Cardiac atrium fibroblast (primary cell): ENCODE results near the gene HPSE2. TPM values are rescaled to one million over a fixed set of nuclear protein-coding genes. Genes with fewer than 3 reads are reported as not detected.

Source experiments
- total RNA-seq: library from RNA; depleted of rRNA; stranded (reverse); fragments of >200 nt; gene quantifications from 2 replicates; pipeline ENCODE4 v1.2.3, GENCODE V29; 2015

HPSE2 gene
- not detected in 2 replicates for total RNA-seq

GRCh38 chr10:99235658-99236626 lies at the start of gene HPSE2:
HPSE2 (minus strand) TSS chr10:99235852.

GRCh38 chr10:98446661-98447221 lies 788.9 kb downstream of the HPSE2 start, which contains the start of gene HPS1:
HPS1 (minus strand) TSS chr10:98446935; CDS start chr10:98443240, 3,695 bp downstream.

DNA sequence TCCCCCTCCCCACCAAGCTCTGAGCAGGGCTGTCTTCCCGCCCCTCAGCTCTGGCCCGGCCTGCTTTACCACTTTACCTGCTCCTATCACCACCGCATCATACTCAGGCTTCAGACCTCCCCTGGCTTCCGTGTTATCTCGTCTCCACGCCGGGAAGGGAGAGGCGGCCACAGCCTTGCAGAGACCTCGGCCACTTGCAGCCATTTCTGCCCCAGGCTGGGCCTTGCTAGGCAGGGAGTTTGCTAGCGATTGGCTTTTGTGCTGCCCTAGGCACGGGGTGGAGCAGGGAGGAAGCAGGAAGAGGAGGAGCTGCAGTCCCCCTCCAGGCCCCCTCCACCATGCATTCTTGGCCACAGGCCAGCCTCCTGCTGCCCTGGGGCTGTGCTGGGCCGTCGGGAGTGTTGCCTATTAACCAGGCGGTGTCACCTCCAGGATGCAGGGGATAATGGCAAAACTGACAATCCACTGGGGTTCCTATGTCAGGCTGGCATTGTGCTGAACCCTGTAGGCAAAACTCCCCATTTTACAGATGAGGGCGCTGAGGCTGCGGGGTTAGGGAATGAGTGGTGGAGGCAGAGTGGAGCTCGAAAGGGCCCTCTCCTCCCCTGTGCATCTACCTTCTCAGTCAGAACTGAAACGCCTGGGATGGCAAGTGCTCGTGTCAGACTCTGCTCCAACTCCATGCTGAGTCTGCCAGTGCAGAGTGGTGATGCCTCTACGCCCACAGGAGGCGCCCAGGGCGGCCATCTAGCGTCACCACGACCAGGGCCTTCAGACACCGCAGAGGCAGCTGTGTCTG lies 820.5 kb downstream of the HPSE2 start, which contains the start of gene PYROXD2:
PYROXD2 (minus strand) TSS at position 251 of the 799 bp plus-strand sequence; CDS start at position 204, 47 bp downstream.

Other genes with a start within 250 kb of the HPSE2 start
- 0.16 and 0.54 TPM in 2 replicates for gene CNNM1, start 93.5 kb upstream of the HPSE2 start, total RNA-seq
- 27.1 and 27.3 TPM in 2 replicates for gene GOT1, start 194.8 kb upstream of the HPSE2 start, total RNA-seq